ENCODE measurements around the gene ABCA1.

ABCA1 gene

DNA sequence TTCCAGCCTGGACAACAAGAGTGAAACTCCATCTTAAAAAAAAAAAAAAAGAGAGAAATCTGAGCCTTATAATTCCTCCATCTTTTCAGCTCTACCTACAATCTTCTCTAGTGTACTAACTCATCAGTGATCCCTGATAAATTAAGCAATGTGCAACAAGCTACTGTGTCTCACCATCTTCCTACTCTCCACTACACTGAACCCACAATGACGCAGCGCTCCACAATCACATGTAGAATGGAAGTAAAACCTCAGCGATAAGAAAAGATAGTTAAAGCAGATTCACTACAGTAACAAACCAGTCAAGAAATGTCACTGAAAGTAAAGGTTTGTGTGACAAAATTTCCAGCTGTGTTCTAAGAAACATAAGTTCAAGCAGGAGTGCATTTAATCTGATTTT lies 13.5 kb downstream of the ABCA1 start:
- Histone ChIP-seq H3K27me3 (ENCODE audit: insufficient read depth, low read length) (no peaks in the 10 kb centered on the region), H3K9me3 (ENCODE audit: low read length) (no peaks in the 10 kb centered on the region), H3K4me3 (ENCODE audit: low read depth, low read length, poor library complexity, severe bottlenecking) (no peak overlapping the region), H2AFZ (ENCODE audit: low read length) (no peak overlapping the region), H3K36me3 (ENCODE audit: insufficient read depth, low read length) (no peaks in the 10 kb centered on the region), H3K4me1 (ENCODE audit: insufficient read depth, low read length, severe bottlenecking) (peaks cover 48% of the 10 kb centered on the region), H3K9me2 (ENCODE audit: low read depth, low read length) (no peaks in the 10 kb centered on the region), H3K79me2 (ENCODE audit: insufficient read depth, low read length) (no peaks in the 10 kb centered on the region), H3K4me2 (ENCODE audit: low read length) (no peak overlapping the region), H4K20me1 (ENCODE audit: insufficient read depth, low read length) (no peaks in the 10 kb centered on the region), H3F3A (ENCODE audit: insufficient read depth, low read length) (no peaks in the 10 kb centered on the region), H3K9ac (ENCODE audit: low read length) (no peak overlapping the region), H3K27ac (ENCODE audit: low read depth, low read length, poor library complexity, severe bottlenecking) (no peak overlapping the region)
- no peak for TF ChIP-seq CTCF (IDR thresholded peaks at IDR 0.05; ENCODE audit: low read length)
- no peak for TF ChIP-seq EZH2 (IDR thresholded peaks at IDR 0.05; ENCODE audit: borderline replicate concordance, low read length)

GRCh38 chr9:104912606-104913005 lies 15.3 kb downstream of the ABCA1 start:
- Histone ChIP-seq H3K27me3 (ENCODE audit: insufficient read depth, low read length) (no peaks in the 10 kb centered on the region), H3K9me2 (ENCODE audit: low read depth, low read length) (no peaks in the 10 kb centered on the region), H3K4me3 (ENCODE audit: low read depth, low read length, poor library complexity, severe bottlenecking) (no peak overlapping the region), H3K27ac (ENCODE audit: low read depth, low read length, poor library complexity, severe bottlenecking) (no peak overlapping the region), H4K20me1 (ENCODE audit: insufficient read depth, low read length) (no peaks in the 10 kb centered on the region), H2AFZ (ENCODE audit: low read length) (no peak overlapping the region), H3K4me2 (ENCODE audit: low read length) (no peak overlapping the region), H3F3A (ENCODE audit: insufficient read depth, low read length) (no peaks in the 10 kb centered on the region), H3K4me1 (ENCODE audit: insufficient read depth, low read length, severe bottlenecking) (peaks cover 39% of the 10 kb centered on the region), H3K79me2 (ENCODE audit: insufficient read depth, low read length) (no peaks in the 10 kb centered on the region), H3K9me3 (ENCODE audit: low read length) (no peaks in the 10 kb centered on the region), H3K9ac (ENCODE audit: low read length) (no peak overlapping the region), H3K36me3 (ENCODE audit: insufficient read depth, low read length) (no peaks in the 10 kb centered on the region)
- no peak for TF ChIP-seq CTCF (IDR thresholded peaks at IDR 0.05; ENCODE audit: low read length)
- TF ChIP-seq EZH2 (IDR thresholded peaks at IDR 0.05; ENCODE audit: borderline replicate concordance, low read length) = no peak

GRCh38 chr9:104911032-104911607 lies 16.8 kb downstream of the ABCA1 start:
- peaks cover 26% of the 10 kb centered on the region for H3K4me1 ChIP-seq (ENCODE audit: insufficient read depth, low read length, severe bottlenecking)
- no peak overlapping the region for H3K9ac ChIP-seq (ENCODE audit: low read length)
- H3K36me3 ChIP-seq (ENCODE audit: insufficient read depth, low read length) = no peaks in the 10 kb centered on the region
- H3K4me2 ChIP-seq (ENCODE audit: low read length) = no peak overlapping the region
- no peak overlapping the region for H3K27ac ChIP-seq (ENCODE audit: low read depth, low read length, poor library complexity, severe bottlenecking)
- H3K9me2 ChIP-seq (ENCODE audit: low read depth, low read length) = no peaks in the 10 kb centered on the region
- H3F3A ChIP-seq (ENCODE audit: insufficient read depth, low read length) = no peaks in the 10 kb centered on the region
- H3K4me3 ChIP-seq (ENCODE audit: low read depth, low read length, poor library complexity, severe bottlenecking) = no peak overlapping the region
- TF ChIP-seq CTCF (IDR thresholded peaks at IDR 0.05; ENCODE audit: low read length) (no peak), EZH2 (IDR thresholded peaks at IDR 0.05; ENCODE audit: borderline replicate concordance, low read length) (no peak)
- no peaks in the 10 kb centered on the region for H3K27me3 ChIP-seq (ENCODE audit: insufficient read depth, low read length)
- H4K20me1 ChIP-seq (ENCODE audit: insufficient read depth, low read length) = no peaks in the 10 kb centered on the region
- no peaks in the 10 kb centered on the region for H3K79me2 ChIP-seq (ENCODE audit: insufficient read depth, low read length)
- no peaks in the 10 kb centered on the region for H3K9me3 ChIP-seq (ENCODE audit: low read length)
- no peak overlapping the region for H2AFZ ChIP-seq (ENCODE audit: low read length)
